Measurements from ENCODE around the gene YEATS4. TPM values are rescaled to one million over a fixed set of nuclear protein-coding genes. Genes with fewer than 3 reads are reported as not detected.

Gene YEATS4
- polyA plus RNA-seq, 2 of the 4 experiments (the other 2 are of a cell fraction): 41.7 to 70.1 TPM

DNA sequence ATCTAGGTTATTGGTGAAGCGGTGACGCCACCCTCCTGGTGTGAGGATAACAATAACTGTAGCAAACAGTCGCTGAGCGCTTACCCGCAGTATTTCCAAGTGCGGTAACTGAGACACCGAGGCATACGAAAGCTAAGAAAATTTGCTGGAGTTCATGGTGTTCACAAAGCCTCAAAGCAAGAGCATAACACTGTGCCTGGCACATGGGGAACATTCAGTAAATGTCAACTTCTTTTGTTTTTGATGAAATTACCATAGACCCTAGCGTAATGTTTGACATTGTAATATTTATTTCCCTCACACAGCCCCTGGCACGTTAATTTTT, 767 bp downstream of the YEATS4 start:
- TF ChIP-seq, protein P1, sequence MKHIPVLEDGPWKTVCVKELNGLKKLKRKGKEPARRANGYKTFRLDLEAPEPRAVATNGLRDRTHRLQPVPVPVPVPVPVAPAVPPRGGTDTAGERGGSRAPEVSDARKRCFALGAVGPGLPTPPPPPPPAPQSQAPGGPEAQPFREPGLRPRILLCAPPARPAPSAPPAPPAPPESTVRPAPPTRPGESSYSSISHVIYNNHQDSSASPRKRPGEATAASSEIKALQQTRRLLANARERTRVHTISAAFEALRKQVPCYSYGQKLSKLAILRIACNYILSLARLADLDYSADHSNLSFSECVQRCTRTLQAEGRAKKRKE (CRISPR knock-in tag; IDR thresholded peaks at IDR 0.05; ENCODE audit: low read depth): 0 out of 2 replicates have a peak, but pooled peaks have one; percentile 36
- TF ChIP-seq, protein P2, sequence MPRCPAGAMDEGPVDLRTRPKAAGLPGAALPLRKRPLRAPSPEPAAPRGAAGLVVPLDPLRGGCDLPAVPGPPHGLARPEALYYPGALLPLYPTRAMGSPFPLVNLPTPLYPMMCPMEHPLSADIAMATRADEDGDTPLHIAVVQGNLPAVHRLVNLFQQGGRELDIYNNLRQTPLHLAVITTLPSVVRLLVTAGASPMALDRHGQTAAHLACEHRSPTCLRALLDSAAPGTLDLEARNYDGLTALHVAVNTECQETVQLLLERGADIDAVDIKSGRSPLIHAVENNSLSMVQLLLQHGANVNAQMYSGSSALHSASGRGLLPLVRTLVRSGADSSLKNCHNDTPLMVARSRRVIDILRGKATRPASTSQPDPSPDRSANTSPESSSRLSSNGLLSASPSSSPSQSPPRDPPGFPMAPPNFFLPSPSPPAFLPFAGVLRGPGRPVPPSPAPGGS (IDR thresholded peaks at IDR 0.05): no peak
- TF ChIP-seq KDM5A (IDR thresholded peaks at IDR 0.05): peak; percentile 18; the same call in 1 of the 2 replicates
- no peak for DNase-seq (ENCODE audit: low read depth in 1 of 2, low spot score in 1 of 2)
- ATAC-seq: no peak
- peak overlapping the region; percentile 83 for H3K4me3 ChIP-seq
- ChIA-PET CTCF (interaction anchor here (1.1 kb wide), 1 partner anchor 9 kb away, joined by 3 read pairs; no protein-coding TSS in a partner anchor), POLR2A (no interaction called here)
- peaks cover 14% of the 10 kb centered on the region for H3K4me1 ChIP-seq
- H3K27ac ChIP-seq: peak overlapping the region; percentile 94 to 96
- 2% methylated on average over 10 of the region's 10 CpGs for WGBS (ENCODE audit: missing lambda C conversion rate)
- no peaks in the 10 kb centered on the region for H3K9me3 ChIP-seq
- H3K4me2 ChIP-seq: peak overlapping the region; percentile 82
- no peak for FAIRE-seq

GRCh38 chr12:69366796-69367195, 7.3 kb downstream of the YEATS4 start:
- WGBS (ENCODE audit: missing lambda C conversion rate): 95% methylated on average over 5 of the region's 5 CpGs
- no peak for ATAC-seq
- Histone ChIP-seq H3K4me3 (no peak overlapping the region), H3K4me2 (no peak overlapping the region), H3K9me3 (no peaks in the 10 kb centered on the region), H3K27ac (no peak overlapping the region), H3K4me1 (no peaks in the 10 kb centered on the region)
- TF ChIP-seq NPAS2 (CRISPR knock-in tag; IDR thresholded peaks at IDR 0.05; ENCODE audit: borderline replicate concordance) (no peak), HOXA7 (CRISPR knock-in tag; IDR thresholded peaks at IDR 0.05) (no peak), FOSB (CRISPR knock-in tag; IDR thresholded peaks at IDR 0.05) (no peak), POLR2AphosphoS2 (conservative IDR thresholded peaks at IDR 0.05; ENCODE audit: low read length) (no peak), RNF2 (IDR thresholded peaks at IDR 0.05; ENCODE audit: borderline replicate concordance, low read depth) (no peak), JUN (IDR thresholded peaks at IDR 0.05) (no peak), HDAC2 (IDR thresholded peaks at IDR 0.05) (no peak), CBX2 (IDR thresholded peaks at IDR 0.05; ENCODE audit: borderline replicate concordance, low read depth) (no peak), ZC3H11A (IDR thresholded peaks at IDR 0.05) (no peak), MAFK (IDR thresholded peaks at IDR 0.05; ENCODE audit: partially characterized antibody) (no peak), CHD2 (IDR thresholded peaks at IDR 0.05; ENCODE audit: low read length, partially characterized antibody) (no peak), RCOR1 (IDR thresholded peaks at IDR 0.05; ENCODE audit: low read depth, low read length) (no peak), NR3C1 (IDR thresholded peaks at IDR 0.05) (no peak)
- TF ChIP-seq, protein P3, sequence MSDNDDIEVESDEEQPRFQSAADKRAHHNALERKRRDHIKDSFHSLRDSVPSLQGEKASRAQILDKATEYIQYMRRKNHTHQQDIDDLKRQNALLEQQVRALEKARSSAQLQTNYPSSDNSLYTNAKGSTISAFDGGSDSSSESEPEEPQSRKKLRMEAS (IDR thresholded peaks at IDR 0.05): no peak
- TF ChIP-seq, protein P4, sequence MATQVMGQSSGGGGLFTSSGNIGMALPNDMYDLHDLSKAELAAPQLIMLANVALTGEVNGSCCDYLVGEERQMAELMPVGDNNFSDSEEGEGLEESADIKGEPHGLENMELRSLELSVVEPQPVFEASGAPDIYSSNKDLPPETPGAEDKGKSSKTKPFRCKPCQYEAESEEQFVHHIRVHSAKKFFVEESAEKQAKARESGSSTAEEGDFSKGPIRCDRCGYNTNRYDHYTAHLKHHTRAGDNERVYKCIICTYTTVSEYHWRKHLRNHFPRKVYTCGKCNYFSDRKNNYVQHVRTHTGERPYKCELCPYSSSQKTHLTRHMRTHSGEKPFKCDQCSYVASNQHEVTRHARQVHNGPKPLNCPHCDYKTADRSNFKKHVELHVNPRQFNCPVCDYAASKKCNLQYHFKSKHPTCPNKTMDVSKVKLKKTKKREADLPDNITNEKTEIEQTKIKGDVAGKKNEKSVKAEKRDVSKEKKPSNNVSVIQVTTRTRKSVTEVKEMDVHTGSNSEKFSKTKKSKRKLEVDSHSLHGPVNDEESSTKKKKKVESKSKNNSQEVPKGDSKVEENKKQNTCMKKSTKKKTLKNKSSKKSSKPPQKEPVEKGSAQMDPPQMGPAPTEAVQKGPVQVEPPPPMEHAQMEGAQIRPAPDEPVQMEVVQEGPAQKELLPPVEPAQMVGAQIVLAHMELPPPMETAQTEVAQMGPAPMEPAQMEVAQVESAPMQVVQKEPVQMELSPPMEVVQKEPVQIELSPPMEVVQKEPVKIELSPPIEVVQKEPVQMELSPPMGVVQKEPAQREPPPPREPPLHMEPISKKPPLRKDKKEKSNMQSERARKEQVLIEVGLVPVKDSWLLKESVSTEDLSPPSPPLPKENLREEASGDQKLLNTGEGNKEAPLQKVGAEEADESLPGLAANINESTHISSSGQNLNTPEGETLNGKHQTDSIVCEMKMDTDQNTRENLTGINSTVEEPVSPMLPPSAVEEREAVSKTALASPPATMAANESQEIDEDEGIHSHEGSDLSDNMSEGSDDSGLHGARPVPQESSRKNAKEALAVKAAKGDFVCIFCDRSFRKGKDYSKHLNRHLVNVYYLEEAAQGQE (IDR thresholded peaks at IDR 0.05): no peak
- POLR2A ChIA-PET: interaction anchor here (0.7 kb wide), 1 partner anchor 9 kb away, joined by 3 read pairs; no protein-coding TSS in a partner anchor
- FAIRE-seq: no peak
- no peak for DNase-seq (ENCODE audit: low read depth in 1 of 2, low spot score in 1 of 2)
- CTCF ChIA-PET: interaction anchor here (0.7 to 1.5 kb wide), 3 partner anchors 110 to 272 kb away, joined by 3 to 8 read pairs (median 5); no protein-coding TSS in a partner anchor

DNA sequence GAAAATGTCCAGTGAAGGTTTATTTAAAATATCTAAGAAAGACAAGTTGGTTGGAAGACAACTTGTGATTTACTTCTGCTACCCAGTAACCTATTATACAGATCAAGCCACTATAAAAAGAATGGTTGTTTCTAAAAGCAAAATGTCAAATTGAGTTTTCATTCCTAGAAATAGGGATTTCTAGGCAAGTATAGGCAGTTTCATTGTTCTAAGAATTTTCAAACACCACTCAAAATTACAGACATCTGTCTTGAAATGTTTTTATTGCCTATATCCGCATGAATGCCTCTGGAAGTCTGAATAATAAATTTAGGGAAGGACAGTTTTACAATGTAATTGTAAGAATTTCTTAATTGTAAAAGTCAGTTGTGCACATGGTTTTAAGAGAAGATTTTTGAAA, 8.6 kb downstream of the YEATS4 start:
- DNase-seq (ENCODE audit: low read depth in 1 of 2, low spot score in 1 of 2): no peak
- WGBS (ENCODE audit: missing lambda C conversion rate): 86% methylated on average over 1 of the region's 1 CpG
- Histone ChIP-seq H3K9me3 (no peaks in the 10 kb centered on the region), H3K4me1 (no peaks in the 10 kb centered on the region), H3K4me2 (no peak overlapping the region), H3K4me3 (no peak overlapping the region), H3K27ac (no peak overlapping the region)
- POLR2A ChIA-PET: no interaction called here
- CTCF ChIA-PET: interaction anchor here (0.7 to 1.2 kb wide), 3 partner anchors 10 to 422 kb away, joined by 3 to 4 read pairs (median 3); no protein-coding TSS in a partner anchor
- TF ChIP-seq RAD21 (conservative IDR thresholded peaks at IDR 0.05 in 1 of 2, IDR thresholded peaks at IDR 0.05 in 1 of 2) (no peak), NPAS2 (CRISPR knock-in tag; IDR thresholded peaks at IDR 0.05; ENCODE audit: borderline replicate concordance) (no peak), FOXS1 (CRISPR knock-in tag; IDR thresholded peaks at IDR 0.05) (no peak), HOXB13 (CRISPR knock-in tag; IDR thresholded peaks at IDR 0.05; ENCODE audit: low read depth) (no peak), KDM5A (IDR thresholded peaks at IDR 0.05) (no peak), EHF (CRISPR knock-in tag; IDR thresholded peaks at IDR 0.05) (no peak), PHF8 (IDR thresholded peaks at IDR 0.05; ENCODE audit: borderline replicate concordance, low read depth) (no peak), CHD4 (IDR thresholded peaks at IDR 0.05; ENCODE audit: borderline replicate concordance) (no peak)
- no peak for ATAC-seq
- FAIRE-seq: no peak

Measured in A549 (cell line).